DOHH2 (cell line): ENCODE data around the gene DLGAP1.

Source experiments
- H3F3A ChIP-seq: fragments of 200-600 bp; sonication (generic), shearing (Covaris generic); 2 replicates; pipeline ENCODE4 v1.6.0; 2016; ENCODE audit warnings: antibody characterized with exemption, mild to moderate bottlenecking; ENCODE audit not compliant: control insufficient read depth, insufficient read depth
- H3K27ac ChIP-seq: fragments of 200-600 bp; sonication (generic); 2 replicates; pipeline ENCODE4 v1.5.1; 2014; ENCODE audit warnings: low read depth, mild to moderate bottlenecking, low read length, moderate library complexity
- H3K27me3 ChIP-seq: fragments of 200-600 bp; sonication (generic); 2 replicates; pipeline ENCODE4 v1.6.1; 2014; ENCODE audit warnings: mild to moderate bottlenecking, low read length, mixed read lengths; ENCODE audit not compliant: control insufficient read depth
- H3K36me3 ChIP-seq: fragments of 200-600 bp; sonication (generic); 2 replicates; pipeline ENCODE4 v1.6.1; 2014; ENCODE audit warnings: mild to moderate bottlenecking, low read length, moderate library complexity, mixed read lengths; ENCODE audit not compliant: control insufficient read depth
- H3K4me1 ChIP-seq: fragments of 200-600 bp; sonication (generic); 2 replicates; pipeline ENCODE4 v1.6.1; 2014; ENCODE audit warnings: mild to moderate bottlenecking, low read length, mixed read lengths; ENCODE audit not compliant: control insufficient read depth
- H3K4me2 ChIP-seq: fragments of 200-600 bp; sonication (generic); 2 replicates; pipeline ENCODE4 v1.6.0; 2014; ENCODE audit warnings: mild to moderate bottlenecking, low read length, moderate library complexity
- H3K4me3 ChIP-seq: fragments of 200-600 bp; sonication (generic); 2 replicates; pipeline ENCODE4 v1.5.1; 2014; ENCODE audit warnings: mild to moderate bottlenecking, low read length, mixed read lengths
- H3K79me2 ChIP-seq: fragments of 200-600 bp; sonication (generic); 2 replicates; pipeline ENCODE4 v1.6.1; 2014; ENCODE audit warnings: mild to moderate bottlenecking, low read length, mixed read lengths; ENCODE audit not compliant: control insufficient read depth
- H3K9me2 ChIP-seq: fragments of 200-600 bp; sonication (generic); replicated peaks from 2 replicates; pipeline ENCODE4 v1.6.1; 2014; ENCODE audit warnings: mild to moderate bottlenecking, low read length, mixed read lengths; ENCODE audit not compliant: control insufficient read depth
- H3K9me3 ChIP-seq: fragments of 200-600 bp; sonication (generic); 2 replicates; pipeline ENCODE4 v1.6.1; 2014; ENCODE audit warnings: antibody characterized with exemption, low read length, mixed read lengths; ENCODE audit not compliant: control insufficient read depth, insufficient read depth
- H4K20me1 ChIP-seq: fragments of 200-600 bp; sonication (generic); 2 replicates; pipeline ENCODE4 v1.6.0; 2014; ENCODE audit warnings: low read depth, mild to moderate bottlenecking, antibody characterized with exemption, low read length, moderate library complexity; ENCODE audit not compliant: control insufficient read depth, insufficient read depth
- CTCF ChIP-seq: fragments of 200-600 bp; sonication (generic); IDR thresholded peaks from one replicate; pipeline ENCODE4 v1.5.1; 2014; ENCODE audit warnings: antibody characterized with exemption, mild to moderate bottlenecking, low read depth, low read length; ENCODE audit not compliant: poor library complexity, severe bottlenecking
- EZH2phosphoT487 ChIP-seq: fragments of 200-600 bp; sonication (generic); IDR thresholded peaks from 2 replicates; pipeline ENCODE4 v1.6.1; 2017; ENCODE audit warnings: borderline replicate concordance, mild to moderate bottlenecking, antibody characterized with exemption, low read length, moderate library complexity, mixed read lengths

Gene DLGAP1

GRCh38 chr18:3824101-3824500 lies 631.0 kb downstream of the DLGAP1 start:
- H3K79me2 ChIP-seq, result no peaks in the 10 kb centered on the region
- no peaks in the 10 kb centered on the region; the same call in 1 of the 2 replicates for H3K9me3 ChIP-seq
- peaks cover 2% of the 10 kb centered on the region for H3K27me3 ChIP-seq
- H3K27ac ChIP-seq, result no peak overlapping the region
- no peak overlapping the region for H3K4me2 ChIP-seq
- no peaks in the 10 kb centered on the region for H3K4me1 ChIP-seq
- no peaks in the 10 kb centered on the region for H3K36me3 ChIP-seq
- no peaks in the 10 kb centered on the region for H4K20me1 ChIP-seq
- H3F3A ChIP-seq, result no peaks in the 10 kb centered on the region
- no peak overlapping the region for H3K4me3 ChIP-seq
- TF ChIP-seq CTCF (no peak), EZH2phosphoT487 (no peak)
- no peaks in the 10 kb centered on the region for H3K9me2 ChIP-seq

GRCh38 chr18:3823073-3823472 lies 632.0 kb downstream of the DLGAP1 start:
- Histone ChIP-seq H3K4me1 (no peaks in the 10 kb centered on the region), H3K4me3 (no peak overlapping the region), H3F3A (no peaks in the 10 kb centered on the region), H3K9me2 (no peaks in the 10 kb centered on the region), H4K20me1 (no peaks in the 10 kb centered on the region), H3K27me3 (peaks cover 2% of the 10 kb centered on the region), H3K79me2 (no peaks in the 10 kb centered on the region), H3K36me3 (no peaks in the 10 kb centered on the region), H3K4me2 (no peak overlapping the region), H3K27ac (no peak overlapping the region), H3K9me3 (no peaks in the 10 kb centered on the region; the same call in 1 of the 2 replicates)
- TF ChIP-seq CTCF, result no peak
- TF ChIP-seq EZH2phosphoT487, result no peak

GRCh38 chr18:3821524-3821923 lies 633.6 kb downstream of the DLGAP1 start:
- TF ChIP-seq CTCF (no peak), EZH2phosphoT487 (no peak)
- H3K36me3 ChIP-seq, result no peaks in the 10 kb centered on the region

More at GRCh38 chr18:3821524-3821923, 633.6 kb downstream of the DLGAP1 start:
- H3K27ac ChIP-seq, result no peak overlapping the region
- H4K20me1 ChIP-seq, result no peaks in the 10 kb centered on the region
- H3K4me1 ChIP-seq, result no peaks in the 10 kb centered on the region
- no peaks in the 10 kb centered on the region for H3K79me2 ChIP-seq
- no peaks in the 10 kb centered on the region for H3K9me2 ChIP-seq
- H3K9me3 ChIP-seq, result no peaks in the 10 kb centered on the region; the same call in 1 of the 2 replicates
- H3K4me3 ChIP-seq, result no peak overlapping the region
- no peaks in the 10 kb centered on the region for H3F3A ChIP-seq
- H3K4me2 ChIP-seq, result no peak overlapping the region
- H3K27me3 ChIP-seq, result no peaks in the 10 kb centered on the region; the same call in 1 of the 2 replicates
